K562 (cell line): Measurements from ENCODE around the gene HCFC1R1. TPM values are rescaled to one million over a fixed set of nuclear protein-coding genes. Genes with fewer than 3 reads are reported as not detected.

Experiments
- ASH1L ChIP-seq: fragments of 450-650 bp; IDR thresholded peaks from 2 replicates; pipeline ENCODE4 v1.6.1; 2018; ENCODE audit warnings: borderline replicate concordance, mild to moderate bottlenecking, low read depth; ENCODE audit not compliant: partially characterized antibody
- BCOR ChIP-seq: fragments of 450-650 bp; IDR thresholded peaks from 2 replicates; pipeline ENCODE4 v1.6.1; 2016
- HDAC3 ChIP-seq: fragments of 450-650 bp; IDR thresholded peaks from 2 replicates; pipeline ENCODE4 v1.6.1; 2018; ENCODE audit warnings: borderline replicate concordance, mild to moderate bottlenecking, moderate library complexity; ENCODE audit not compliant: partially characterized antibody
- HOMEZ ChIP-seq: fragments of 250-450 bp; sonication (Bioruptor Pico); IDR thresholded peaks from 2 replicates; pipeline ENCODE4 v1.4.0; 2020; ENCODE audit warnings: mild to moderate bottlenecking, moderate library complexity
- KLF16 ChIP-seq: IDR thresholded peaks from 2 replicates; pipeline ENCODE4 v1.6.1; 2016; ENCODE audit warnings: antibody characterized with exemption
- KLF6 ChIP-seq: fragments of 250-450 bp; sonication (Bioruptor Pico); IDR thresholded peaks from 2 replicates; pipeline ENCODE4 v1.4.0; 2020; ENCODE audit warnings: mild to moderate bottlenecking, moderate library complexity, borderline replicate concordance
- MLLT1 ChIP-seq, 2 experiments: fragments of 450-650 bp; IDR thresholded peaks; 2 replicates each; pipeline ENCODE4 v1.6.1; 2016
- MTA1 ChIP-seq: fragments of 450-650 bp; IDR thresholded peaks from 2 replicates; pipeline ENCODE4 v1.6.1; 2017; ENCODE audit warnings: borderline replicate concordance
- NKRF ChIP-seq: fragments of 450-650 bp; IDR thresholded peaks from 2 replicates; pipeline ENCODE4 v1.6.1; 2016; ENCODE audit warnings: borderline replicate concordance
- PHTF2 ChIP-seq: fragments of 250-450 bp; sonication (Bioruptor Pico); IDR thresholded peaks from 2 replicates; pipeline ENCODE4 v1.5.0; 2021; ENCODE audit warnings: mild to moderate bottlenecking
- PKNOX1 ChIP-seq: fragments of 450-650 bp; IDR thresholded peaks from 2 replicates; pipeline ENCODE4 v1.6.1; 2016
- POLR3A ChIP-seq: IDR thresholded peaks from 2 replicates; pipeline ENCODE4 v1.6.1; 2011; ENCODE audit warnings: borderline replicate concordance, mild to moderate bottlenecking, moderate library complexity; ENCODE audit not compliant: insufficient read length, insufficient read depth; ENCODE audit errors: extremely low read depth
- RFX5 ChIP-seq: IDR thresholded peaks from 2 replicates; pipeline ENCODE4 v1.6.1; 2011; ENCODE audit warnings: low read depth, mild to moderate bottlenecking, improper control_type of control experiment, low read length
- STAT5A ChIP-seq: IDR thresholded peaks from 2 replicates; pipeline ENCODE4 v1.6.1; 2012; ENCODE audit warnings: low read length, inconsistent platforms, borderline replicate concordance
- TOE1 ChIP-seq, 2 experiments: fragments of 450-650 bp in 1 of 2; sonication (generic) in 1 of 2; formaldehyde crosslinking in 1 of 2; IDR thresholded peaks; 2 replicates each; pipeline versions ENCODE4 v1.7.1 to v1.8.0; 2016 to 2022; ENCODE audit warnings: borderline replicate concordance in 2 of 2, mild to moderate bottlenecking in 2 of 2, antibody characterized with exemption in 1 of 2, inconsistent platforms in 1 of 2, low read depth in 1 of 2, missing genetic modification reagents in 1 of 2, moderate library complexity in 1 of 2
- ZNF280B ChIP-seq: fragments of 250-450 bp; sonication (Bioruptor Pico); IDR thresholded peaks from 2 replicates; pipeline ENCODE4 v1.5.1; 2021; ENCODE audit warnings: mild to moderate bottlenecking
- ZNF324 ChIP-seq: fragments of 250-450 bp; sonication (Bioruptor Pico); IDR thresholded peaks from 2 replicates; pipeline ENCODE4 v1.4.0; 2020; ENCODE audit warnings: mild to moderate bottlenecking
- ZNF445 ChIP-seq: fragments of 250-450 bp; sonication (Bioruptor Pico); IDR thresholded peaks from 2 replicates; pipeline ENCODE4 v1.4.0; 2020; ENCODE audit warnings: low read depth, mild to moderate bottlenecking, moderate library complexity
- polyA plus RNA-seq, 8 experiments: library from polyadenylated mRNA; depleted of rRNA in 4 of 8; stranded (reverse) in 5 of 8; unstranded in 3 of 8; fragments of >200 nt; fragmentation: Nextera tagmentation in 2 of 8; fragmentation: Illumina TruSeq in 1 of 8; extraction: Ambion mirVana in 2 of 8; extraction: Trizol in 1 of 8; gene quantifications; 2 replicates each; pipeline versions ENCODE4 v1.2.1 to v1.2.3, GENCODE V29; 2011 to 2014; ENCODE audit warnings: inconsistent platforms in 1 of 8, missing spikeins in 1 of 8
- total RNA-seq, 7 experiments: library from RNA; depleted of rRNA in 6 of 7; stranded (reverse); fragments of >200 nt in 6 of 7; fragmentation: Illumina TruSeq in 2 of 7; extraction: Trizol in 2 of 7; gene quantifications; 2 replicates each; pipeline versions ENCODE4 v1.2.1 to v1.2.3, GENCODE V29; 2011 to 2021; ENCODE audit warnings: low replicate concordance in 1 of 7

Gene HCFC1R1
- total and polyA plus RNA-seq, 9 of the 15 experiments (the other 6 are each of a cell fraction or from before 2014, with no cell fraction given): 2.2 to 29.0 (median 11.2) TPM

GRCh38 chr16:2979669-2980226 lies 44.0 kb downstream of the HCFC1R1 start (continued):
- TF ChIP-seq RFX5 (no peak), BCOR (no peak), POLR3A (no peak), MLLT1 (IDR thresholded peaks at IDR 0.05) (no peak), HOMEZ (CRISPR knock-in tag) (no peak), HDAC3 (no peak), ZNF445 (no peak), PHTF2 (CRISPR knock-in tag) (no peak), ZNF280B (no peak), STAT5A (no peak), PKNOX1 (peak; percentile 96), TOE1 (IDR thresholded peaks at IDR 0.05; ENCODE audit: borderline replicate concordance) (no peak), TOE1 (CRISPR knock-in tag; IDR thresholded peaks at IDR 0.05; ENCODE audit: borderline replicate concordance, low read depth) (no peak), NKRF (peak; percentile 81), KLF16 (no peak), KLF6 (no peak), ZNF324 (CRISPR knock-in tag) (no peak), MTA1 (no peak), ASH1L (no peak)
